Activated B cell treated with CpG ODN at 0.5 μM for 24 hours (primary cell): ENCODE results near the gene SMIM38. TPM values are rescaled to one million over a fixed set of nuclear protein-coding genes. Genes with fewer than 3 reads are reported as not detected.
"Not testable (repeated sequence)": the region's sequence is repeated elsewhere in the genome, so short reads cannot be mapped to it uniquely, and the experiment has no call there.

ENCODE experiments used
- ATAC-seq: fragments of 200-7000 bp; cut with Tn5 transposase; one replicate; pipeline ENCODE4 v1.10.0; 2021; ENCODE audit warnings: low read depth, mild to moderate bottlenecking, moderate library complexity
- CTCF ChIA-PET: fragments of 350-600 bp; sonication (Branson Sonifier 250); formaldehyde crosslinking; loops from one replicate; lab custom pipeline; 2021; ENCODE audit warnings: antibody characterized with exemption; lab: Charles Lee
- POLR2A ChIA-PET: fragments of 350-600 bp; sonication (Branson Sonifier 250); formaldehyde crosslinking; loops from one replicate; lab custom pipeline; 2021; ENCODE audit warnings: antibody characterized with exemption; lab: Charles Lee
- DNase-seq: peaks from one replicate; pipeline ENCODE4 v3.0.0; 2022
- H3K27ac Mint-ChIP-seq: one replicate; pipeline ENCODE4 v1.8.0; 2020; ENCODE audit warnings: mixed read lengths
- H3K27me3 Mint-ChIP-seq: one replicate; pipeline ENCODE4 v1.8.0; 2021; ENCODE audit warnings: mixed read lengths
- H3K36me3 Mint-ChIP-seq: one replicate; pipeline ENCODE4 v1.8.0; 2021; ENCODE audit warnings: low read depth, mixed read lengths
- H3K4me1 Mint-ChIP-seq: one replicate; pipeline ENCODE4 v1.8.0; 2021; ENCODE audit warnings: mixed read lengths
- H3K4me3 Mint-ChIP-seq: one replicate; pipeline ENCODE4 v1.8.0; 2020; ENCODE audit warnings: mild to moderate bottlenecking, mixed read lengths
- H3K9me3 Mint-ChIP-seq: one replicate; pipeline ENCODE4 v1.8.0; 2020; ENCODE audit warnings: mixed read lengths
- intact Hi-C: fragments of 100-400 bp; cut with micrococcal nuclease; formaldehyde crosslinking; loops from one replicate; pipeline ENCODE4 v1.15.1; 2024
- total RNA-seq: library from RNA; stranded (reverse); gene quantifications from 2 replicates; pipeline ENCODE4 v1.2.3, GENCODE V29; 2022
- TF ChIP-seq, protein P1 (sequence below): fragments of 200-600 bp; IDR thresholded peaks from one replicate; pipeline ENCODE4 v1.8.0; 2022; ENCODE audit warnings: antibody characterized with exemption, mild to moderate bottlenecking

The SMIM38 gene
- total RNA-seq, 1 donor from 2014 or later = 2.7 TPM

DNA sequence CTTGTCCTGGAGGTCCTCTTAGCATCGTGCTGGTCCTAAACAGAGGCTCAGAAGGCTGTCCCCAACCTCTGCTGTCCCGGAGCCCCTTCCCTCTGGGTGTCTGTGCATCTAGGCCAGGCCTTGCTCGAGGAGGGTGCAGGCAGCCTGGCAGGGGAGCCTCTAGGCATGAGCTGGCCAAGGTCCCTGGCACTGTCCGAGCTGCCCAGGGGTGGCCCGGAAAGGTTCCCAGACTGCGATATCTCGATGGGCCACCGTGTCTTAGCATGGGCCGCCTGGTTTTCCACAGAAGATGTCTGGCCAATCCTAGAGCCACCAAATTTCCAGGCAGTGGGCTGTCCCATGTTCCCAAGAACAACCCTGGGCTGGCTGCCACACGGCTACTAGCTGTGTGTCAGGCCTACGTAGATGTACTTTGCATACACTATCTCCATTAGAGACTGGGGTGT lies 24.6 kb upstream of the SMIM38 start:
- ChIA-PET POLR2A (interaction anchor here (1.0 kb wide), 1 partner anchor 10 kb away, joined by 3 read pairs; no protein-coding TSS in a partner anchor), CTCF (interaction anchor here (0.9 kb wide), 1 partner anchor 512 kb away, joined by 4 read pairs; no protein-coding TSS in a partner anchor)
- ATAC-seq = no peak
- intact Hi-C loops = no loop called here
- no peak overlapping the region for H3K27ac Mint-ChIP-seq
- H3K27me3 Mint-ChIP-seq = no peaks in the 10 kb centered on the region
- H3K9me3 Mint-ChIP-seq = peaks cover 20% of the 10 kb centered on the region
- no peak overlapping the region for H3K4me3 Mint-ChIP-seq
- TF ChIP-seq, protein P1, sequence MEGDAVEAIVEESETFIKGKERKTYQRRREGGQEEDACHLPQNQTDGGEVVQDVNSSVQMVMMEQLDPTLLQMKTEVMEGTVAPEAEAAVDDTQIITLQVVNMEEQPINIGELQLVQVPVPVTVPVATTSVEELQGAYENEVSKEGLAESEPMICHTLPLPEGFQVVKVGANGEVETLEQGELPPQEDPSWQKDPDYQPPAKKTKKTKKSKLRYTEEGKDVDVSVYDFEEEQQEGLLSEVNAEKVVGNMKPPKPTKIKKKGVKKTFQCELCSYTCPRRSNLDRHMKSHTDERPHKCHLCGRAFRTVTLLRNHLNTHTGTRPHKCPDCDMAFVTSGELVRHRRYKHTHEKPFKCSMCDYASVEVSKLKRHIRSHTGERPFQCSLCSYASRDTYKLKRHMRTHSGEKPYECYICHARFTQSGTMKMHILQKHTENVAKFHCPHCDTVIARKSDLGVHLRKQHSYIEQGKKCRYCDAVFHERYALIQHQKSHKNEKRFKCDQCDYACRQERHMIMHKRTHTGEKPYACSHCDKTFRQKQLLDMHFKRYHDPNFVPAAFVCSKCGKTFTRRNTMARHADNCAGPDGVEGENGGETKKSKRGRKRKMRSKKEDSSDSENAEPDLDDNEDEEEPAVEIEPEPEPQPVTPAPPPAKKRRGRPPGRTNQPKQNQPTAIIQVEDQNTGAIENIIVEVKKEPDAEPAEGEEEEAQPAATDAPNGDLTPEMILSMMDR = no peak
- no peak for DNase-seq
- peaks cover 2% of the 10 kb centered on the region for H3K36me3 Mint-ChIP-seq
- peaks cover 18% of the 10 kb centered on the region for H3K4me1 Mint-ChIP-seq

DNA sequence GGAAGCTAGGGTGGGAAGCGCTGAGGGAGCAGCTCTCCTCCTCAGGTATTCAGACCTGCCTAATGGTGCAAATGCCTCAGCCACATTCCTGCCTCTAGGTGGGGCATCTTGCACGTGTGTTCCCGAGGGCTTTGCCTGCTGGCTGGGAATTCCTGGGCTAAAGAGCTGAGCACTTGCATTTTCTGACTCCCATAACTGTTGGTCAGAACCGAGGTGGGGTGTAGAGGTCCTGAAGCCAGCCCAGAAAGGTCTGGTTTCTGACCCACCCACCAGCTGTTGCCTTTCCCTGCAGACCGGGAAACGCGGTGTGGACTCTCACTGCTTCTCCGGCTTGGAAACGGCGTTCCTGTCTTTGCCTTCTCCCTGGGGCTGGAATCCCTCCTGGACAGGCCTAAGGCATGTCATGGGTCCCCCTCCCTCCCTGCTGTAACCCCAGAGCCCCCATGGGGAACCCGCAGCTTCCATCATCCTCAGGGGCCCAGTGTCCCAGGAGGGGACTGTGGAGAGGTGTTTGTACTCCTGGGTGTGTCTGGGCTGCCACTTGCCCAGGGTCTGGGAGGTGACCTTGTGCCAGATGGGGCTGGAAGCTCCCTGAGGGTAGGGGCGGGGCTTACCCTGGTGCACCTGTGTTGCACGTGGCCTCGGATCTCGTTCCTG lies 24.0 kb upstream of the SMIM38 start:
- H3K27ac Mint-ChIP-seq = no peak overlapping the region
- CTCF ChIA-PET = interaction anchor here (0.9 kb wide), 1 partner anchor 511 kb away, joined by 4 read pairs; no protein-coding TSS in a partner anchor

DNA sequence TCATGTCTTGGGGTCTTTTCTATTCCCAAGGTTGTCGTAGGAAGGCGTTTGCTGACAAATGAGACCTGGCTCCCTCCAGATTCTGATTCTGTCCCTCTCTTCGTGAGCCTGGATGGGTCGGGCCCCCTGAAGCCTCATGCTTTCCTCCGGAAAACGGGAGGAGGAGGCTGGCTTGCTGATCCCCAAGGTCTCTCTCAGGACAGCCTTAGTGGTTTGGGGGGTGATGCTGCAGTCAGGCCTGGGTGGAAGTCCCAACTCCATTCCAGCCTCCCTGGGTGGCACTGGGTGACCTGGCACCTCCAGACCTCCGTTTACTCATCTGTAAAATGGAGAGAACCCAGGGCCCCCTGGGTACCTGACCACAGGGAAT lies 23.4 kb upstream of the SMIM38 start:
- Mint-ChIP-seq H3K4me3 (no peak overlapping the region), H3K9me3 (peaks cover 22% of the 10 kb centered on the region), H3K27me3 (no peaks in the 10 kb centered on the region), H3K4me1 (peaks cover 20% of the 10 kb centered on the region), H3K36me3 (peaks cover 4% of the 10 kb centered on the region), H3K27ac (no peak overlapping the region)
- ChIA-PET POLR2A (no interaction called here), CTCF (no interaction called here)
- TF ChIP-seq, protein P1 = no peak
- DNase-seq (no peak), ATAC-seq (no peak)
- intact Hi-C loops = no loop called here

More for the DNA sequence above, 24.0 kb upstream of the SMIM38 start:
- intact Hi-C loops = no loop called here
- ATAC-seq (no peak), DNase-seq (no peak)
- POLR2A ChIA-PET = no interaction called here
- H3K36me3 Mint-ChIP-seq = peaks cover 4% of the 10 kb centered on the region
- peaks cover 22% of the 10 kb centered on the region for H3K9me3 Mint-ChIP-seq
- no peak overlapping the region for H3K4me3 Mint-ChIP-seq
- peaks cover 20% of the 10 kb centered on the region for H3K4me1 Mint-ChIP-seq
- TF ChIP-seq, protein P1 = no peak
- H3K27me3 Mint-ChIP-seq = no peaks in the 10 kb centered on the region

DNA sequence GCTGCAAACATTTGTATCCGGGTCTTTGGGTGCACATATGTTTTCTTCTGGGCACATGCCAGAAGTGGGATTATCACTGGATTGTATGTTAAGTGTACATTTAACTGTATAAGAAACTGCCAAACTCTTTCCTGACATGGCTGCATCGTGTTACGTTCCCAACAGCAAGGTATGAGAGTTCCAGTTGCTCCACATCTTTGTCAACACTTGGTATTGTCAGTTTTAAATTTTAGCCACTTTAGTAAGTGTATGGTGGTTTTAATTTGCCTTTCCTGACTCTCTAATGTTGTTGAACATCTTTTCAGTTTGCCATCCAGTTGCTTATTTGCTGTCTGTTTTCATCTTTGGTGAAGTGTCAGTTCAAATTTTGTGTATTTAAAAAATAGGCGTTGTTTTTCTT lies 22.5 kb upstream of the SMIM38 start:
- DNase-seq (no peak), ATAC-seq (no peak)
- Mint-ChIP-seq H3K4me3 (no peak overlapping the region), H3K9me3 (peaks cover 18% of the 10 kb centered on the region), H3K27me3 (no peaks in the 10 kb centered on the region), H3K27ac (no peak overlapping the region), H3K4me1 (peaks cover 20% of the 10 kb centered on the region), H3K36me3 (peaks cover 4% of the 10 kb centered on the region)
- ChIA-PET POLR2A (no interaction called here), CTCF (no interaction called here)
- intact Hi-C loops = no loop called here
- TF ChIP-seq, protein P1 = no peak

DNA sequence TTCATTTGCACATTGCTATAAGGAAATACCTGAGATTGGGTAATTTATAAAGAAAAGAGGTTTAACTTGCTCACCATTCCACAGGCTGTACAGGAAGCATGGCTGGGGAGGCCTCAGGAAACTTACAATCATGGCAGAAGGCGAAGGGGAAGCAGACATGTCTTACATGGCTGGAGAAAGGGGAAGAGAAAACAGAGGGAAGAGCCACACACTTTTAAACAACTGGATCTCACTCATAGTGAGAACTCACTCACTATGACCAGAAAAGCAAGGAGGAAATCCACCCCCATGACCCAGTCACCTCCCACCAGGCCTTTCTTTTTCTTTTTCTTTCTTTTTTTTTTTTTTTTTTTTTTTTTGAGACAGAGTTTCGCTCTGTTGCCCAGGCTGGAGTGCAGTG lies 21.6 kb upstream of the SMIM38 start:
- H3K4me3 Mint-ChIP-seq, CTCF ChIA-PET, intact Hi-C loops: not testable (repeated sequence)

More for the DNA sequence above, 21.6 kb upstream of the SMIM38 start:
- Mint-ChIP-seq H3K27ac (peak overlapping the region; percentile 73), H3K4me1 (peaks cover 20% of the 10 kb centered on the region), H3K9me3 (peaks cover 14% of the 10 kb centered on the region)
- not testable (repeated sequence) for H3K36me3 Mint-ChIP-seq, H3K27me3 Mint-ChIP-seq, DNase-seq
- POLR2A ChIA-PET = interaction anchor here (0.7 kb wide), 1 partner anchor 163 kb away, joined by 10 read pairs; no protein-coding TSS in a partner anchor
- ATAC-seq = peak; percentile 62
